GM12874 (cell line): ENCODE measurements around the gene TOE1.

ENCODE experiments used
- TF ChIP-seq, protein P1 (sequence below): IDR thresholded peaks from 2 replicates; pipeline ENCODE4 v1.5.1; 2011; ENCODE audit warnings: low read depth, mild to moderate bottlenecking, control low read depth, low read length, moderate library complexity; ENCODE audit not compliant: insufficient read depth

TOE1 gene

DNA sequence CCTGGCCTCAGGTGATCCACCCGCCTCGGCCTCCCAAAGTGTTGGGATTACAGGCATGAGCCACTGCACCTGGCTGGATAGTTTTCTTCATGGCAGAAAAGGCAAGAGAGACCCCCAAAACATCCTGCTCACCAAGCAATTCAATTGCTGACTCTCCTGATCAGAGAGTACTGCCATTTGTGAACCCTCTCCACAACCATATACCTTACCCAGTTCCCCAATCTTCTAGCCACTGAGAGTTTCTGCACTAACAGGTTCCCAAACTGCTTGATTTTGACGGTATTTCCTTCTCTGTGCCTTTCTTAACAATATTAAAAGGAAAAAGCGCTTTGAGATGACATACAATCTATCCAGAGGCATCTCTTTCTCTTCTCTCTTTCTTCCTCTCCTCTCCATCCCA, 40.2 kb downstream of the TOE1 start:
- TF ChIP-seq, protein P1, sequence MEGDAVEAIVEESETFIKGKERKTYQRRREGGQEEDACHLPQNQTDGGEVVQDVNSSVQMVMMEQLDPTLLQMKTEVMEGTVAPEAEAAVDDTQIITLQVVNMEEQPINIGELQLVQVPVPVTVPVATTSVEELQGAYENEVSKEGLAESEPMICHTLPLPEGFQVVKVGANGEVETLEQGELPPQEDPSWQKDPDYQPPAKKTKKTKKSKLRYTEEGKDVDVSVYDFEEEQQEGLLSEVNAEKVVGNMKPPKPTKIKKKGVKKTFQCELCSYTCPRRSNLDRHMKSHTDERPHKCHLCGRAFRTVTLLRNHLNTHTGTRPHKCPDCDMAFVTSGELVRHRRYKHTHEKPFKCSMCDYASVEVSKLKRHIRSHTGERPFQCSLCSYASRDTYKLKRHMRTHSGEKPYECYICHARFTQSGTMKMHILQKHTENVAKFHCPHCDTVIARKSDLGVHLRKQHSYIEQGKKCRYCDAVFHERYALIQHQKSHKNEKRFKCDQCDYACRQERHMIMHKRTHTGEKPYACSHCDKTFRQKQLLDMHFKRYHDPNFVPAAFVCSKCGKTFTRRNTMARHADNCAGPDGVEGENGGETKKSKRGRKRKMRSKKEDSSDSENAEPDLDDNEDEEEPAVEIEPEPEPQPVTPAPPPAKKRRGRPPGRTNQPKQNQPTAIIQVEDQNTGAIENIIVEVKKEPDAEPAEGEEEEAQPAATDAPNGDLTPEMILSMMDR: no peak

DNA sequence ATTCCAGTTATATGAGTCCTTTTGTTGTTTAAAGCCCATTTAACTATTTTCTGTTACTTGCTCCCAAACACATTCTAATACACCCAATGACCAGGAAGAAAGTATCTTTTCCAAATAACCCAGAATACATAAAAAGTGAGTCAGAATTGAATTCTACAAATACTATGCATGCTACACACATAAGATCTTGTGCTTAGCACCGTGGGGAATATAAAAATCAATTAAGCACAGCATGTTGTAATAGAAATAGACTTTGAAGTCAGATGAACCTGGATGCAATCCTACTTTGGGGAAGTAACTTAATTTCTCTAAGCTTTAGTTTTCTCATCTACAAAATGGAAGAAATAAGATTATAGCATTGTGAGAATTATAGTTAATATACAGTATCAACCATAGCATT, 40.8 kb downstream of the TOE1 start:
- TF ChIP-seq, protein P1: no peak

DNA sequence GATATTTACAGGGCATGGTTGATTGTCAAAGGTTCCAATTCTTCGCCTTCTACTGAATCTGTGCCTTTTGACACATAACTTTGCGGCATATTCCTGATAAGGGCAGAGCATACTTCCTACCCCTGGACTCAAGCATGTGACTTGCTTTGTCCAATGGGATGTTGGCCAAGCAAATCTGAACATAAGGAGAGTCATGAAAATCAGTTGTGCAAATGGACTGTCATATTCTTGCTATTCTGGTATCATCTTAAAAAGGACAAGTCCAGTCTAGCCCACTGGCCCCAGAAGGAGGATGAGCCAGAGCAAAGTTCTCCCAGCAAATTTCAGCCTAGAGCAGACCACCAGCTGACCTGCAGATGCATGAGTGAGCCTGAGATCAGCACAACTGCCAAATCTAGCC, 41.3 kb downstream of the TOE1 start:
- TF ChIP-seq, protein P1: no peak

DNA sequence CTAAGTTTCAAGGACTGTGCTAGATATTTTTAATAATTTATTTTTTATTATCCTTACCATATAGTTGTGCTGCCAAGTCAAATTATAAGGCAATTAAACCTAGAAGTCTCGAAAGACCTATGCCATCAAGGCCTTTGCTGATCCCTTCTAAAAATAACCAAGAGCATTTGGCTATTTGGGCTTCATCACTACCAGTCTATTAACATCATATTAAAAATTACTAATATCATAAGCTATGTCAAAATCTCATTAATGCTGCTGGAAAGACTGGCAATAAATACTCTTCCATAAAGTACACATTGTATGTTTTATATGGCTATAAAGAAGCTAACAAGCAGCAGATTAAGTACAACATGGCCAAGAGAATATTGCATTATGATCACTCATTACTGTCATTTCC, 43.2 kb downstream of the TOE1 start:
- TF ChIP-seq, protein P1: no peak

DNA sequence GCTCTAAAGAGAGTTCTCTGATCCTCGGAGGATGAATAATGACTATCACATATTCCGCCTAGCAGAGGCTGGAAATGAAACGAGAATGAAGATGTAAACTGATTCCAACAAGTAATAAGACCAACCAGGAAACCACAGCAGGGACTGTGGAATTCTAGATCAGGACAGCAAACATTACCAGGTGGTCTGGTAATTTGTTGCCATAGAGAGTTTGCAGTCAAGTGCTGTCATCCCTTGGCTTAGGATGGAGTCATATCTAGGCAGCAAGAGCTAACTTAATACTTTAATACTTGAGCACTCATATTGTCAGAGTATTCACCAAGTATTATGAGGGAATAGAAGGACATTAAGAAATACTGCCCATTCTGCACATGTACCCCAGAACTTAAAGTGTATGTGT, 45.3 kb downstream of the TOE1 start:
- TF ChIP-seq, protein P1: no peak

DNA sequence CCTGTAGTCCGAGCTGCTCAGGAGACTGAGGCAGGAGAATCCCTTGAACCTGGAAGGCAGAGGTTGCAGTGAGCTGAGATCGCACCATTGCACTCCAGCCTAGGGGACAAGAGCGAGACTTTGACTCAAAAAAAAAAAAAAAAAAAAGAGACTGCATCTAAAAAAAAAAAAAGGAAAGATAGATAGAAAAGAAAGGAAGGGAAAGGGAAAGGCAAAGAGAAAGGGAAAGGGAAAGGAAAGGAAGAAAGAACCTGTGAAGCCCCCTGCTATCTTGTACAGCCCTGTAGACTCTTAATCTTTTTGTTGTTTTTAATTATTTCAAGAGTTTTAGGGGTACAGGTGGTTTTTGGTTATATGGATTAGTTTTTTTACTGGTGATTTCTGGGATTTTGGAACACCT, 46.2 kb downstream of the TOE1 start:
- TF ChIP-seq, protein P1: no peak
